ENCODE data around the gene CNIH3. TPM values are rescaled to one million over a fixed set of nuclear protein-coding genes. Genes with fewer than 3 reads are reported as not detected.

CNIH3 gene
- total and polyA plus RNA-seq, 9 donors = 3.8 to 11.8 (median 8.3) TPM

DNA sequence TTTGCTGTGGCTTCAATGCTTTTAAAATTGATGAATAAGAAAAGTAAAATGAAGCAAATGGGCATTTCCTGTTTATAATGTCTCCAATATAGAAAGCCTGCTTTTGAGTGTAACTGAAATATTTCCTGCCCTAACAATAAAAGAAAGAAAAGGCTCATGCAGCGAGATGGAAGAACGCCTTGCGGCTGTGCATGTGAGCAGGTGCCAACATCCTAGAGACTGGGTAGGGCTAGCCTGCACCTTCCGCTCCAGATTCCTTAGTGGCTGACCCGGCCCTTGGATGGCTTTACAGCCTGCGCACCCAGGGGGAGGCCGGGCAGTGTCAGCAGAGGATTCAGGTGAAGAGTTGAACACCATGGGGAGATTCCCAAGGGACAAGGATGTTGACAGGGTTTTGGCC, 21.8 kb downstream of the CNIH3 start:
- no peak overlapping the region for H3K27ac ChIP-seq
- H3K36me3 ChIP-seq = no peaks in the 10 kb centered on the region
- intact Hi-C loops (cut with DNase I) = no loop called here
- no peak for DNase-seq
- TF ChIP-seq POLR2A (IDR thresholded peaks at IDR 0.05) (no peak), EP300 (IDR thresholded peaks at IDR 0.05) (no peak)
- TF ChIP-seq, protein P1, sequence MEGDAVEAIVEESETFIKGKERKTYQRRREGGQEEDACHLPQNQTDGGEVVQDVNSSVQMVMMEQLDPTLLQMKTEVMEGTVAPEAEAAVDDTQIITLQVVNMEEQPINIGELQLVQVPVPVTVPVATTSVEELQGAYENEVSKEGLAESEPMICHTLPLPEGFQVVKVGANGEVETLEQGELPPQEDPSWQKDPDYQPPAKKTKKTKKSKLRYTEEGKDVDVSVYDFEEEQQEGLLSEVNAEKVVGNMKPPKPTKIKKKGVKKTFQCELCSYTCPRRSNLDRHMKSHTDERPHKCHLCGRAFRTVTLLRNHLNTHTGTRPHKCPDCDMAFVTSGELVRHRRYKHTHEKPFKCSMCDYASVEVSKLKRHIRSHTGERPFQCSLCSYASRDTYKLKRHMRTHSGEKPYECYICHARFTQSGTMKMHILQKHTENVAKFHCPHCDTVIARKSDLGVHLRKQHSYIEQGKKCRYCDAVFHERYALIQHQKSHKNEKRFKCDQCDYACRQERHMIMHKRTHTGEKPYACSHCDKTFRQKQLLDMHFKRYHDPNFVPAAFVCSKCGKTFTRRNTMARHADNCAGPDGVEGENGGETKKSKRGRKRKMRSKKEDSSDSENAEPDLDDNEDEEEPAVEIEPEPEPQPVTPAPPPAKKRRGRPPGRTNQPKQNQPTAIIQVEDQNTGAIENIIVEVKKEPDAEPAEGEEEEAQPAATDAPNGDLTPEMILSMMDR (IDR thresholded peaks at IDR 0.05) = no peak
- no peaks in the 10 kb centered on the region for H3K4me1 ChIP-seq (ENCODE audit: insufficient read depth)
- 92 to 96% (median 96%) methylated on average over 7 of the region's 7 CpGs for WGBS, 3 donors
- no peaks in the 10 kb centered on the region for H3K27me3 ChIP-seq
- no peak overlapping the region for H3K4me3 ChIP-seq
- H3K9me3 ChIP-seq = no peaks in the 10 kb centered on the region

DNA sequence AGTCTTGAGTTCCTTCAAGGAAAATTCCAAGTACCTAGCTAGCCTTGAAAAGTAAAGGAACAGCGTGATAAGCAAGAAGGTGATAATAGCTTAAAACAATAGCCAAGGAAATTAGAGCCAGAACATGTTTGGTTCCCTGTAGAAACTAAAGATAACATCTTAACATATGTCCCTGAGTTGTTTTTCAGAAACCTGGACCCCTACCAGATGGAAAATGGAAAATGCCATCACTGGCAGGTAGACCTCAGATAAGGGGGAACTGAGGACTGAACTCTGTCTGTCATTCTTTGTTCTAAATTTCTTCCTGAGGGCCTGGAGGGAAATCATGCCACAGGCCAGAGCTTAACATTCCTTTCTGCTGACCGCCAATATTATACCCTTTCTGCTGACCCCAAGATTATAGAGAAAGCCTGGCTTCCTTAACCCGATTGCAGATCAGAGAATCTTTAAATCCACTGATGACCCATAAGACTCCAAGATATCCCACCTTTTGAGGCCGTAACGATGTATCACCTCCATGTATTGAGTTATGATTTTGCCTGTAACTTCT, 23.4 kb downstream of the CNIH3 start:
- no peak overlapping the region for H3K27ac ChIP-seq
- no peak for DNase-seq
- TF ChIP-seq, protein P1 (IDR thresholded peaks at IDR 0.05) = no peak
- no peak for TF ChIP-seq POLR2A (IDR thresholded peaks at IDR 0.05)
- no peak for TF ChIP-seq EP300 (IDR thresholded peaks at IDR 0.05)
- H3K4me3 ChIP-seq = no peak overlapping the region
- WGBS, 3 donors = 89 to 92% (median 92%) methylated on average over 5 of the region's 5 CpGs
- intact Hi-C loops (cut with DNase I) = no loop called here
- H3K36me3 ChIP-seq = no peaks in the 10 kb centered on the region
- no peaks in the 10 kb centered on the region for H3K27me3 ChIP-seq
- H3K4me1 ChIP-seq (ENCODE audit: insufficient read depth) = no peaks in the 10 kb centered on the region
- no peaks in the 10 kb centered on the region for H3K9me3 ChIP-seq

DNA sequence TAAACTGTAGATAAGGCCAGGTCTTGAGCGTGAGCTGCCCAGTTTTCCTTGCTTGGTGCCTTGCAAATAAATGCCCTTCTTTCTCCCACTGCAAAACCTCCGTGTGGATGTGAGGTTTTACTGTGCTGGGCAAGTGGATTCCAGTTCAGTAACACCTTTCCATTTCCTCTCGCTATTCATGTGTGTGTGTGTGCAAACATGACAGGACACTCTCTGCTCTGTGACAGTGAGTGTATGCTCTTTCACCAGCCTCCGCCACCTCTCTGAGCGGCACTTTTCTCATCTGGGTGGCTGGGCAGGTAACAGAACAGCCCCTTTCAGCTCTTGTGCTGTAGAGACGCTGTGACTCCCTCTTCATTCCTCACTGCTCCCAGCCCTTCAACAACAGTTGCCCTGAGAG, 23.9 kb downstream of the CNIH3 start:
- no peaks in the 10 kb centered on the region for H3K27me3 ChIP-seq
- TF ChIP-seq POLR2A (IDR thresholded peaks at IDR 0.05) (no peak), EP300 (IDR thresholded peaks at IDR 0.05) (no peak)
- TF ChIP-seq, protein P1 (IDR thresholded peaks at IDR 0.05) = no peak
- no peak overlapping the region for H3K27ac ChIP-seq
- no peak for DNase-seq
- no peak overlapping the region for H3K4me3 ChIP-seq
- 85 to 91% (median 91%) methylated on average over 6 of the region's 6 CpGs for WGBS, 3 donors
- intact Hi-C loops (cut with DNase I) = loop anchor here in 2 of 4 donors (10.0 kb wide), 2 partner anchors 215 to 285 kb away; partner anchors contain the start of gene DNAH14 (in 1 of the 2)
- H3K4me1 ChIP-seq (ENCODE audit: insufficient read depth) = no peaks in the 10 kb centered on the region
- H3K9me3 ChIP-seq = no peaks in the 10 kb centered on the region
- no peaks in the 10 kb centered on the region for H3K36me3 ChIP-seq

DNA sequence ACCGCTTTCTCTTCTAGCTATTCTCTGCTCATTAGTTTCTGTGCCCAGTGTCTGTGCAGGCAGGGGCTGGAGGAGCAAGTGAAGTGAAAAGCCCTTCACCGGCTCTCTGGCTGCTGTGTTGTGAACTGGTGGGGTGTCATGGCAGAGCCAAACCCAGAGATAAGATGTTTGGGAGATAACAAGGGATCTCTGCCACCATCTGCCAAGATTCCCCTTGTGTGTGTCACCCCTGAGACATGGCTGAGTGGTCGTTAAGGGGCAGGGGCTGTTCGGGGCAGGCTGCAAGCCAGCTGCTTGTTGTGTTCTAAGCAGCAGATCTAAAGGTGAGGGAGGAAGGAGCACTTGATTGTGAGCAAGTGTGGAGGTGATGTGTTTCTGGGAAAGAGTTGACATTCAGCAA, 24.5 kb downstream of the CNIH3 start:
- no peak overlapping the region for H3K4me3 ChIP-seq
- intact Hi-C loops (cut with DNase I) = loop anchor here in 2 of 4 donors (10.0 kb wide), 2 partner anchors 214 to 284 kb away; partner anchors contain the start of gene DNAH14 (in 1 of the 2)
- no peak overlapping the region for H3K27ac ChIP-seq
- TF ChIP-seq POLR2A (IDR thresholded peaks at IDR 0.05) (no peak), EP300 (IDR thresholded peaks at IDR 0.05) (no peak)
- TF ChIP-seq, protein P1 (IDR thresholded peaks at IDR 0.05) = no peak
- H3K9me3 ChIP-seq = no peaks in the 10 kb centered on the region
- H3K27me3 ChIP-seq = no peaks in the 10 kb centered on the region
- H3K36me3 ChIP-seq = no peaks in the 10 kb centered on the region
- no peaks in the 10 kb centered on the region for H3K4me1 ChIP-seq (ENCODE audit: insufficient read depth)
- DNase-seq = no peak
- WGBS, 3 donors = 61 to 89% (median 62%) methylated on average over 4 of the region's 4 CpGs

Data from ovary (tissue), 9 donors.